ENCODE measurements around the gene RPS21.
"Not testable (repeated sequence)": the region's sequence is repeated elsewhere in the genome, so short reads cannot be mapped to it uniquely, and the experiment has no call there.

RPS21 gene

GRCh38 chr20:62418709-62419487, 32.0 kb downstream of the RPS21 start:
- Mint-ChIP-seq H3K4me3 (no peak overlapping the region), H3K4me1 (no peaks in the 10 kb centered on the region), H3K36me3 (no peaks in the 10 kb centered on the region), H3K9me3 (peaks cover 0 to 3% of the 10 kb centered on the region in 2 donors), H3K27me3 (peaks cover 4 to 30% of the 10 kb centered on the region in 2 donors), H3K27ac (peak overlapping the region; percentile 47)
- ATAC-seq (replicated peaks) (no peak), DNase-seq (no peak)

- no peak for ATAC-seq (replicated peaks)
- Mint-ChIP-seq H3K27ac (no peak overlapping the region), H3K9me3 (peaks cover 0 to 3% of the 10 kb centered on the region in 2 donors), H3K4me1 (no peaks in the 10 kb centered on the region), H3K36me3 (no peaks in the 10 kb centered on the region), H3K4me3 (no peak overlapping the region), H3K27me3 (peaks cover 4 to 37% of the 10 kb centered on the region in 2 donors)
- DNase-seq, result no peak
These were observed 32.9 kb downstream of the RPS21 start for GRCh38 chr20:62419759-62420158.

- Mint-ChIP-seq H3K9me3 (peaks cover 3% of the 10 kb centered on the region in 2 donors), H3K27ac (no peak overlapping the region), H3K4me3 (no peak overlapping the region), H3K27me3 (peaks cover 4 to 42% of the 10 kb centered on the region in 2 donors), H3K4me1 (no peaks in the 10 kb centered on the region), H3K36me3 (no peaks in the 10 kb centered on the region)
- ATAC-seq (replicated peaks), result no peak
- no peak for DNase-seq
These were observed 34.2 kb downstream of the RPS21 start for GRCh38 chr20:62420846-62421715.

- ATAC-seq (replicated peaks), result no peak
These were observed 34.8 kb downstream of the RPS21 start for GRCh38 chr20:62421716-62421990.

GRCh38 chr20:62422636-62423325, 35.9 kb downstream of the RPS21 start:
- H3K27me3 Mint-ChIP-seq, result peaks cover 3 to 40% of the 10 kb centered on the region in 2 donors
- no peak overlapping the region for H3K4me3 Mint-ChIP-seq
- peaks cover 3% of the 10 kb centered on the region in 2 donors for H3K9me3 Mint-ChIP-seq

More at GRCh38 chr20:62421716-62421990, 34.8 kb downstream of the RPS21 start:
- no peak overlapping the region for H3K27ac Mint-ChIP-seq
- H3K4me1 Mint-ChIP-seq, result no peaks in the 10 kb centered on the region
- H3K9me3 Mint-ChIP-seq, result peaks cover 3% of the 10 kb centered on the region in 2 donors
- H3K4me3 Mint-ChIP-seq, result no peak overlapping the region
- no peaks in the 10 kb centered on the region for H3K36me3 Mint-ChIP-seq
- no peak for DNase-seq
- H3K27me3 Mint-ChIP-seq, result peaks cover 4 to 42% of the 10 kb centered on the region in 2 donors

GRCh38 chr20:62423326-62423706, 36.4 kb downstream of the RPS21 start:
- peaks cover 3% of the 10 kb centered on the region in 2 donors for H3K9me3 Mint-ChIP-seq
- no peak overlapping the region for H3K27ac Mint-ChIP-seq
- DNase-seq (no peak), ATAC-seq (replicated peaks) (no peak)
- H3K36me3 Mint-ChIP-seq, result no peaks in the 10 kb centered on the region
- no peak overlapping the region for H3K4me3 Mint-ChIP-seq
- H3K27me3 Mint-ChIP-seq, result peaks cover under 1 to 36% of the 10 kb centered on the region in 2 donors
- no peaks in the 10 kb centered on the region for H3K4me1 Mint-ChIP-seq

More at GRCh38 chr20:62422636-62423325, 35.9 kb downstream of the RPS21 start:
- Mint-ChIP-seq H3K4me1 (no peaks in the 10 kb centered on the region), H3K36me3 (no peaks in the 10 kb centered on the region), H3K27ac (no peak overlapping the region)
- ATAC-seq (replicated peaks), result no peak
- DNase-seq, result no peak

- DNase-seq (no peak), ATAC-seq (replicated peaks) (no peak)
- Mint-ChIP-seq H3K9me3 (peaks cover 3% of the 10 kb centered on the region in 2 donors), H3K4me3 (no peak overlapping the region), H3K27me3 (peaks cover 11 to 41% of the 10 kb centered on the region in 2 donors), H3K27ac (no peak overlapping the region), H3K36me3 (no peaks in the 10 kb centered on the region), H3K4me1 (no peaks in the 10 kb centered on the region)
These were observed 37.6 kb downstream of the RPS21 start for GRCh38 chr20:62424249-62425107.

- H3K4me1 Mint-ChIP-seq, result no peaks in the 10 kb centered on the region
- ATAC-seq (replicated peaks), result no peak
- no peak overlapping the region for H3K27ac Mint-ChIP-seq
- H3K36me3 Mint-ChIP-seq, result no peaks in the 10 kb centered on the region
- H3K27me3 Mint-ChIP-seq, result peaks cover 12 to 39% of the 10 kb centered on the region in 2 donors
- H3K4me3 Mint-ChIP-seq, result no peak overlapping the region
- DNase-seq, result no peak
- peaks cover 3% of the 10 kb centered on the region in 2 donors for H3K9me3 Mint-ChIP-seq
These were observed 38.6 kb downstream of the RPS21 start for GRCh38 chr20:62425281-62426058.

GRCh38 chr20:62426059-62426348, 39.1 kb downstream of the RPS21 start:
- H3K36me3 Mint-ChIP-seq; ATAC-seq (replicated peaks); H3K9me3 Mint-ChIP-seq; H3K27ac Mint-ChIP-seq; H3K4me1 Mint-ChIP-seq; DNase-seq; H3K4me3 Mint-ChIP-seq: not testable (repeated sequence)
- peaks cover 12 to 41% of the 10 kb centered on the region in 2 donors for H3K27me3 Mint-ChIP-seq

GRCh38 chr20:62426699-62427131, 39.8 kb downstream of the RPS21 start:
- H3K27ac Mint-ChIP-seq, result no peak overlapping the region
- peaks cover 0 to 3% of the 10 kb centered on the region in 2 donors for H3K9me3 Mint-ChIP-seq
- no peak overlapping the region for H3K4me3 Mint-ChIP-seq
- DNase-seq (no peak), ATAC-seq (replicated peaks) (no peak)
- H3K27me3 Mint-ChIP-seq, result peaks cover 12 to 48% of the 10 kb centered on the region in 2 donors
- H3K4me1 Mint-ChIP-seq, result no peaks in the 10 kb centered on the region
- H3K36me3 Mint-ChIP-seq, result no peaks in the 10 kb centered on the region

- no peak within 1 kb of the TSS for H3K4me3 Mint-ChIP-seq
- H3K9me3 Mint-ChIP-seq, result peaks cover 0 to 3% of the 10 kb centered on the region in 2 donors
- no peak within 1 kb of the TSS for H3K27ac Mint-ChIP-seq
- DNase-seq (no peak), ATAC-seq (replicated peaks) (no peak)
- no peaks in the 10 kb centered on the region for H3K36me3 Mint-ChIP-seq
- H3K27me3 Mint-ChIP-seq, result peaks cover 12 to 55% of the 10 kb centered on the region in 2 donors
- no peaks in the 10 kb centered on the region for H3K4me1 Mint-ChIP-seq
These were observed 40.5 kb downstream of the RPS21 start, which contains the start of gene RBBP8NL for GRCh38 chr20:62427172-62428001. TSS of gene RBBP8NL (minus strand) at chr20:62427539. CDS start at chr20:62419647, 7,892 bp downstream.

- no peak for ATAC-seq (replicated peaks)
- Mint-ChIP-seq H3K27me3 (peaks cover 17 to 56% of the 10 kb centered on the region in 2 donors), H3K36me3 (no peaks in the 10 kb centered on the region), H3K4me1 (no peaks in the 10 kb centered on the region), H3K4me3 (no peak overlapping the region), H3K27ac (no peak overlapping the region), H3K9me3 (peaks cover 0 to 3% of the 10 kb centered on the region in 2 donors)
- no peak for DNase-seq
These were observed 41.1 kb downstream of the RPS21 start for GRCh38 chr20:62428002-62428372.

Data from stimulated activated naive B cell treated with anti-CD40 and anti-IgM and Interleukin-4, amounts not matched to agents 10 μg/mL and 1 μg/mL and 100 μg/mL, for 72 hours (primary cell).